RPMI7951 (cell line): ENCODE results near the gene TLNRD1. TPM values are rescaled to one million over a fixed set of nuclear protein-coding genes. Genes with fewer than 3 reads are reported as not detected.

Experiments used
- DNase-seq: peaks from one replicate; pipeline ENCODE4 v3.0.0-alpha.2; 2012; ENCODE audit warnings: low read depth
- total RNA-seq: library from RNA; depleted of rRNA; stranded (reverse); fragments of >200 nt; shearing (Covaris generic); gene quantifications from 2 replicates; pipeline ENCODE4 v1.2.3, GENCODE V29; 2014

Gene TLNRD1
- total RNA-seq, 1 experiment from 2014 or later: 7.0 TPM

DNA sequence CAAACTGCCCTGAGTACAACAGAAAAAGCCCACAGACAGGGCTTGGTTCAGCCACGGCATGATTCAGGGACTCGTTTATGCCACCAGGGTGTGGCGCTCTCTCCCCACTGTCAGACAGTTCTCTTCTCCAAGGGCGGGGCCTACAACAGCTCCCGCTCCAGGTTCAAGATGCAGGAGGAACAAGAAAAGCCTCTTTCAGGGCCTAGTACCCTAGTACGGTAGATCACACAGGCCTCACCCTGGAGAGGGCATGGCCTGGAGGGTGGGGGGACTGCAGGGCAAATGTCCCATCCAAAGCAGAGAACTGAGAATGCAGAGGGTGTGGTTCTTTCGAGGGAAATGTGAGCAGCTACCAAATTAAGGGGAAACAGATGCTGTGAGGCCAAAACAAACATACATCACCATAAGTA, 23.1 kb upstream of the TLNRD1 start:
- peak; percentile 30 for DNase-seq

GRCh38 chr15:80978685-80979329, 21.9 kb upstream of the TLNRD1 start:
- DNase-seq: peak; percentile 47

- DNase-seq: no peak
Measured at GRCh38 chr15:80979538-80980200, 21.1 kb upstream of the TLNRD1 start.

GRCh38 chr15:80982205-80982604, 18.5 kb upstream of the TLNRD1 start:
- DNase-seq: no peak

DNA sequence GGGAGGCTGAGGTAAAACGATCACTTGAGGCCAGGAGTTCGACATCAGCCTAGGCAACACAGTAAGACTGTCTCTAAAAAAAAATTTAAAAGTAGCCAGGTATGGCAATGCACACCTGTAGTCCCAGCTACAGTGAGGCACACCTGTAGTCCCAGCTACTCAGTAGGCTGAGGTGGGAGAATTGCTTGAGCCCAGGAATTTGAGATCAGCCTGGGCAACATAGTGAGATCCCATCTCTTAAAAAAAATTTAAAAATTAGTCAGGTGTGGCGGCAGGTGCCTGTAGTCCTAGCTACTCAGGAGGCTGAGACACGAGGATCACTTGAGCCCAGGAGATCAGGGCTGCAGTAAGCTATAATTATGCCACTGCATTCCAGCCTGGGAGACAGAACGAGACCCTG, 17.9 kb upstream of the TLNRD1 start:
- DNase-seq: no peak

DNA sequence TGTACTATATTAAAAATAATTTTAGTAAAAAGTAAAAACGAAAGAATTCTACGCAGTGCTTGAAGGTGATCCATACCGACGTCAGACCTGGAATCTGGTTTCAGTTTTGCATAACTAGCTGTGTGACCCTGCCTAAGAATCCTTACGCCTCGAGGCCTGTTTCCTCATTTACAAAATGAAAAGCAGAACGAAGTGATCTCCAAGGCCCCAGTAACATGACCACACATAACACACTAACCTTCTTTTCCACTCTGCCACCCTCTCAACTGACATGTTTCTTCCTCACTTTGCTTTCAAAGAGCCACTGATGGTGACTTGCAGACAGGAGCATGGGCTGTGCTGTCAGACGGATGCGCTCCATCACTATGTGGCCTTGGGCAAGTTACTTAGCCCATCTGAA, 15.9 kb upstream of the TLNRD1 start:
- DNase-seq: peak; percentile 69

DNA sequence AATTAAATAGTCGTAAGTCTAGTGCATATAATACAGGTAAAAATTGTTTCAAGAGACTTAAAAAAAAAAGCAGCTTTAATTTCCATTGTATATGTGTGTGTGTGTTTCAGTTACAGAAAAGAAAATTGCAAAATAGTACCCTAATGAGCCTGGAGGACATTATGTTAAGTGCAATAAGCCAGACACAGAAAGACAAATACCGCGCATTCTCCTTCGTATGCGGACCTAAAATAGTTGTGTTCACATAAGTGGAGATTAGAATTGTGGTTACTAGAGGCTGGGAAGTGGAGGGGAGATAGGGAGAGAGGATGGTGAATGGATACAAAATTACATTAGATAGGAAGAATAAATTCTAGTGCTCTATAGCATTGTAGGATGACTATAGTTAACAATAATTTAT, 14.7 kb upstream of the TLNRD1 start:
- DNase-seq: no peak

DNA sequence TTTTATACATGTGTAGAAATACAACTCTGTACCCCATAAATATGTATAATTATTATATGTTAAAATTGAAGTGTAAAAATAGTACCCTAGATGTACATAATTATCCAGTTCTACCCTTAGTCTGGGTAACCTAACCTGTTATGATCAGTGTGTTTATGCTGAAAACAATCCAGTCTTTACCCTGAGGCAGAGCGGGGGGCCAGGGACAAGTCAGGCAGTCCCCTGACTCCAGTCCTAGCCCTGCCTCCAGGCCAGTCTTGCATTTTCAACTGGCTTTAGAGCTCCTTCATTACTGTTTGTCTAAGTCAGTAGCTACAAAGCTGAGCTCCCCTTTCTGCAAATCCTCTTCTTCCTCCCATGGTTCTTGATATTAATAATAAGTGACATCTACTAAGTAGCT, 14.2 kb upstream of the TLNRD1 start:
- no peak for DNase-seq

DNA sequence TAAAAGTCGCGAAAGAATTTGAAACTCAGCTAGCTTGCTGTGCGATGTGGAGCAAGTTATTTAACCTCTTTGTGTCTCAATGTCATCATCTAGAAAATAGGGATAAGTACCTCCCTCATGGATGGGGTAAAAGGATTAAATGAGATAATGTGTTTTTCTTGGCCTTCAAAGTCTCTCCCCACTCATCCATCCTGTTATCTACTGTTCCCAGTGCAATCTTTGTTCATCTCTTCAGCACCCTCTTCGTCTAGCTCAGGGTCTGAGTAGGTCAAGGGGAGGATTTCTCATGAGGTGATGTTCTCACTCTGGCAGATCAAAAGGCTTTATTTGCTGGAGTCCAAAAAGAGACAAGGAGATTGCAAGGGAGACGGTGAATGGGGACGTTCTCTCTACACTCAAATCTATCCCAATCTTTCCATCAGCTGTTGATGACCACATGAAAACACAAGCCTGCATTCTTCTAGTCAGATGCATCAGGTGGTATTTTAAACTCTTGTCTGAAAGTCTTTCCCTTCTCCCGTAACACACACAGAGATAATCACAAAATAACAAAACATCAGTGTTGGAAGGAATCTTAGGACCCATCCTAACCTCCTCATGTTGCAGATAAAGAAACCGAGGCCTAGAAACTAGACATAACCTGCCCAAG, 12.5 kb upstream of the TLNRD1 start:
- no peak for DNase-seq

- DNase-seq: no peak
Measured at GRCh38 chr15:80989081-80989517, 11.6 kb upstream of the TLNRD1 start.

DNA sequence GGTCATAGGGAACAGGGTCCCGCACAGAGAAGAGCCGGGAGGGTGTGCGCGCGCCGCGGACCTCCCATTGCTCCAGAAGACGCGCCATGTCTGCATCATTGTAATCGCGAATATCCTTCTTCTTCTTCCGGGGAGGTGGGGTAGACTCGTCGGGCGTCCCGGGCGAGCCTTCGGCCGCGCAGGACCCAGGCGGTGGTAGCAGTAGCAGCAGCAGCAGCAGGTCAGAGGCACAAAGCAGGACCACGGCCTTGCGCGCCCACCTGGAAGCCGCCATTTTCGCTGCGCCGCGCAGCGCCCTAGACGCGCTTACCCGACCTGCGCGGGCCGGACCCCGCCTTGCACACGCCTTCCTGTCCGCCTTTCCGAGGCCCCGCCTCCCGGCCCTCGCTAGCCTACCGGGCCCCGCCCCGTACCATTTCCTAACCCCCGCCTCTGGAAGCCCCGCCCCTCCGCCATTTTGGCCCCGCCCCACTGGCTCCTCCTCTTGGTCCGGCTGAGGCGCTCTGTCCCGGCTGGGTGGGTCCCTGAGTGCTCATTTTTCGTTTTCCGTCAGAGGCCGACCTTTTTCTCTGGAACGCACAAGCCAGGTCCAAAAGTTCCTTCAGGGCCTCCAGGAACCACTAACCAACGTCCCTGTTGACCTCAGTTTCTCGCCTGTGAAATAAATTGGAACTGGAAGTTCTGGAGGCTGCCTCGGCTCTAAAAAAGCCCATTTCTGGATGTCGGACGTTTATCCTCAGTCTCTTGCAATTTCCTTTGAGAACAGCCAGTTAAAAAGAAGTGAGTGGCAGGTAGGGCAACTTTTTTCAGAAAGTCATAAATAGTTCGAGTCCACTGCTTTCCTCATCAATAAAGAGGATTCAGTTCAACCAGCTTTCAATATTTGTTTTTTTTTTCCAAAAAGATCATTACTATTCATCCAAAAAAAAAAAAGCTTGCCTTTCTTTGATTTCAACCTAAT, 10.9 kb upstream of the TLNRD1 start, which contains the start of gene MESD:
Gene MESD, minus strand, starts transcription at position 302 of the 961 bp plus-strand sequence. Its CDS starts 28 bp downstream, at position 274.
- peak; percentile 93 for DNase-seq

DNA sequence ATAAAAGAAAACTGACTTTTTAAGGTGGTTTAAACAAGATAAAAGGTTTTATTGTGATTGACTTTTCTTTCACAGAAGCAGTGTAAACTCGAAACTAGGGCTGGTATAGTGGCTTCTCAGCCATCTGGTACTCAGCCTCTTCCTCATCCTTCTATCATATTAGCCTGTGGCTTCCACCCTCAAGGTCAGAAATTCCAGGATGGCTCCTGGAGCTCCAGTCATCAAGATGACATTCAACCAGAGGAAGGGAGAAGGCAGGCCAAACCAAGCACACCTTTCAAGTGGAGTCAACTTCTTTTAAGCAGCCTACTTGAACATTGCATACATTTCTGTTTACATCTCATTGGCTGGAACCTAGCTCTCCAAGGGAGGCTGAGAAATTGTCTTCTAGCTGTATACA, 9.8 kb upstream of the TLNRD1 start:
- DNase-seq: peak; percentile 37

DNA sequence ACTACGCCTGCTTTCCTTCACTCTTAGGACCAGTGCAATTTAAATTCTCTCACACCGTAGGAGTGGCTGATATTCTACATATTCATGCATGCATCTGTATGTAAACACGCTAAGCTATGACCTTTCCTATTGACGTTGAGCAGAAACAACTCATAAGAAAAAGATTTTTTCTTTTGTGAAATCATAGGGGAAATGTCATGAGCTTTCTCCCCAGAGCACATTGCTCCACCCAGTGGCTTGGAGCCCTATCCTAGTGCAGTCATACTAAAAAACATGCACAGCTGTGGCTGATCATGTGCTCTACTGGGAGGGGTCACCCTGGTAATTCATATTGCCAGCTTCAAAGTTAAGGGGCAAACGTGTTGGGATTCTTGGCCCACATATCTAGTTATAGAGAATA, 9.3 kb upstream of the TLNRD1 start:
- peak; percentile 57 for DNase-seq

DNA sequence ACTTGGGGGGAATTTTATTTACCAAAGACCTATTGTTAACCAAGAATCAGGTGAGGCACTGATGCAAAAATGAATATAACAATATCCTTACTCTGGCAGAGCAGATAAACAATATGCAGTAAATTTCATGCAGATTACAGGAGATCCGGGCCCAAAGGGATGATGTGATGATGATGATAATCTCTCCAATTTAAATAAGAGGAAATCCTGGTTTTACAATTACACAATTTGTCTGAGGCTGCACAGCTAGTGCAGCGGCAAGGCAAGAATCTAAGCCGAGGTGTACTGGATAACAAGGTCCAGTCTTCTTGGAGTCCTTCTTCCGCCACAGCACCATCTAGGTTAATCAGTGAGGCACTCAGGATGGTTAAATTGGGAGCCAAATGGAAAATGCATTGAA, 8.7 kb upstream of the TLNRD1 start:
- DNase-seq: no peak

DNA sequence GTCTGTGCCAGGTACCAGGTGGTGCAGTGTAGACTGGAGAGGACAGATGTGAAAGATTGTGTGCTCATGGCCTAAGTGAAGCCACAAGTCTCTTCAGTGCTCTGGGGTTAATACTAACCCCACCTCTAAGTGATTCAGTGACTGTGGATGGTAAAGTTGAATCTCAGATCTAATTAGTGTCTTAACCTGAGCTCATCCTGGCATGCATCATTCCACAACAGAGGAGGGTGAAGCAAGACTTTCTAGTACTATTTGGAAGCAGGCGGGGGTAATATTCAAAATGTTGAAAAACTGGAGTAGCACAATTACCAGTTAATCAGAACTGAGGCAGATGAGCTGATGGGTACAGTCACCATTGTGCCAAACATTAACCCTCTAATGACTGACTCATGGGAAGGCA, 8.3 kb upstream of the TLNRD1 start:
- no peak for DNase-seq

GRCh38 chr15:80996247-80996646, 4.5 kb upstream of the TLNRD1 start:
- peak; percentile 35 for DNase-seq

DNA sequence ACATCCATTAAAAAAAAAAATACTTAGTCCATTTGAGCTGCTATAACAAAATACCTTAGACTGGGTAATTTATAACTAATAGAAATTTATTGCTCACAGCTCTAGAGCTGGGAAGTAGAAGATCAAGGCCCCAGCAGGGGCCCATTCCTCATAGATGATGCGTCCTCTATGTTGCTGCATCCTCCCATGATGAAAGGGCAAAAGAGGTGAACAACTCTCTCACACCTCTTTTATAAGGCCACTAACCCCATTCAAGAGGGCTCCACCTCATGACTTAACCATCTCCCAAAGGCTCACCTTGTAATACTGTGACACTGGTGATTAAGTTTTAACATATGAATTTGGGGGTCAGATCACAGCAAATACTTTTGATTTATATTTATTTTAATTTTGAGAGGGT, 3.0 kb upstream of the TLNRD1 start:
- no peak for DNase-seq

DNA sequence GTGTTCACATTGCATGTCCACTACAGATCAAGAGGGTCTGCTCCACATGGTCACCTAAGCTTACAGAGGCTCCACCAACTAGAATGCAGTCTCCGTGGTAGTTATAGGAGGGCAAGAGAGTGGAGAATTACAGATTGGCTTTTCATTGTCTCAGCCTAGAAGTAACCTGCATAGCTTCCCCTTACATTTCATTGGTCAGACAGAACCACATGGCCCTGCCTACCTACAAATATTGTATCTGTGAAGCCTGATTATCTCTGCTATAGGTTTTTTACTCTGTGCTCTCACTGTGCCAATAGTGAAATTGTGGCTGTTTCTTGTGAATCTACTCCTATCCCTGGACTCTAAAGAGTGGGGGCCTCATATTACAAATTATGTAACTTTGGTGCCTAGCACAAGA, 2.5 kb upstream of the TLNRD1 start:
- DNase-seq: no peak

GRCh38 chr15:80999623-81000036, 1.1 kb upstream of the TLNRD1 start:
- no peak for DNase-seq

GRCh38 chr15:81000144-81000623, 539 bp upstream of the TLNRD1 start:
- no peak for DNase-seq

- peak; percentile 74 for DNase-seq
Measured at GRCh38 chr15:81001152-81002008, 657 bp downstream of the TLNRD1 start.
